HFFc6 (cell line): ENCODE measurements around the gene IGSF6. TPM values are rescaled to one million over a fixed set of nuclear protein-coding genes. Genes with fewer than 3 reads are reported as not detected.
A peak's percentile ranks its signal among the peaks of the same experiment; 100 is the strongest.

Experiments
- DNase-seq: peaks from one replicate; pipeline ENCODE4 v3.0.0-alpha.2; 2018
- H3K27ac Mint-ChIP-seq: 2 replicates; pipeline ENCODE4 v1.8.0; 2020; ENCODE audit warnings: mild to moderate bottlenecking, mixed read lengths
- H3K27me3 Mint-ChIP-seq: 2 replicates; pipeline ENCODE4 v1.8.0; 2021; ENCODE audit warnings: mild to moderate bottlenecking, moderate library complexity, mixed read lengths; ENCODE audit not compliant: insufficient read depth
- H3K36me3 Mint-ChIP-seq: 2 replicates; pipeline ENCODE4 v1.8.0; 2021; ENCODE audit warnings: low read depth, mixed read lengths
- H3K4me1 Mint-ChIP-seq: 2 replicates; pipeline ENCODE4 v1.8.0; 2020; ENCODE audit warnings: low read depth, mixed read lengths
- H3K4me3 Mint-ChIP-seq: 2 replicates; pipeline ENCODE4 v1.8.0; 2020; ENCODE audit warnings: mild to moderate bottlenecking, moderate library complexity, mixed read lengths
- H3K9me3 Mint-ChIP-seq: 2 replicates; pipeline ENCODE4 v1.8.0; 2020; ENCODE audit warnings: mild to moderate bottlenecking, mixed read lengths
- CTCF ChIP-seq: fragments of 200-600 bp; sonication (generic); IDR thresholded peaks from 2 replicates; pipeline ENCODE4 v1.5.0; 2021; ENCODE audit warnings: antibody characterized with exemption, mild to moderate bottlenecking
- total RNA-seq, 6 experiments: library from RNA; stranded (reverse); fragmentation: NEBNext Ultra II Directional; extraction: Animal tissue kit (Norgen Biotek cat#: 25700); gene quantifications; 2 replicates in 1 of 6; 3 replicates in 5 of 6; pipeline ENCODE4 v1.2.3, GENCODE V29; 2021

The IGSF6 gene
- total RNA-seq, 6 experiments from 2014 or later = not detected

GRCh38 chr16:21645261-21645721, 7.1 kb downstream of the IGSF6 start:
- Mint-ChIP-seq H3K9me3 (no peaks in the 10 kb centered on the region), H3K27me3 (no peaks in the 10 kb centered on the region; the same call in 1 of the 2 replicates), H3K4me1 (peaks cover 33% of the 10 kb centered on the region), H3K4me3 (peak overlapping the region; percentile 40; the same call in 1 of the 2 replicates), H3K36me3 (no peaks in the 10 kb centered on the region; the same call in 1 of the 2 replicates), H3K27ac (peak overlapping the region; percentile 40; the same call in 1 of the 2 replicates)
- DNase-seq = no peak
- TF ChIP-seq CTCF = no peak

GRCh38 chr16:21644674-21645073, 7.7 kb downstream of the IGSF6 start:
- H3K4me1 Mint-ChIP-seq = peaks cover 33% of the 10 kb centered on the region
- H3K9me3 Mint-ChIP-seq = no peaks in the 10 kb centered on the region
- H3K27me3 Mint-ChIP-seq = no peaks in the 10 kb centered on the region; the same call in 1 of the 2 replicates
- H3K36me3 Mint-ChIP-seq = no peaks in the 10 kb centered on the region; the same call in 1 of the 2 replicates
- no peak for DNase-seq
- no peak for TF ChIP-seq CTCF
- no peak overlapping the region for H3K4me3 Mint-ChIP-seq
- H3K27ac Mint-ChIP-seq = 0 out of 2 replicates have a peak overlapping the region, but pooled peaks have one; percentile 11

GRCh38 chr16:21643785-21644184, 8.6 kb downstream of the IGSF6 start:
- Mint-ChIP-seq H3K27ac (no peak overlapping the region), H3K36me3 (no peaks in the 10 kb centered on the region; the same call in 1 of the 2 replicates)
- TF ChIP-seq CTCF = no peak

GRCh38 chr16:21642861-21643260, 9.5 kb downstream of the IGSF6 start:
- no peak for TF ChIP-seq CTCF
- Mint-ChIP-seq H3K4me3 (no peak overlapping the region), H3K36me3 (no peaks in the 10 kb centered on the region; the same call in 1 of the 2 replicates), H3K4me1 (peaks cover 50% of the 10 kb centered on the region), H3K9me3 (no peaks in the 10 kb centered on the region), H3K27me3 (no peaks in the 10 kb centered on the region; the same call in 1 of the 2 replicates), H3K27ac (no peak overlapping the region)
- no peak for DNase-seq

More at GRCh38 chr16:21643785-21644184, 8.6 kb downstream of the IGSF6 start:
- H3K27me3 Mint-ChIP-seq = no peaks in the 10 kb centered on the region; the same call in 1 of the 2 replicates
- peaks cover 41% of the 10 kb centered on the region for H3K4me1 Mint-ChIP-seq
- H3K4me3 Mint-ChIP-seq = no peak overlapping the region
- no peaks in the 10 kb centered on the region for H3K9me3 Mint-ChIP-seq
- DNase-seq = no peak

GRCh38 chr16:21641916-21642315, 10.5 kb downstream of the IGSF6 start:
- Mint-ChIP-seq H3K4me3 (peak overlapping the region; percentile 41; the same call in 1 of the 2 replicates), H3K27me3 (no peaks in the 10 kb centered on the region; the same call in 1 of the 2 replicates), H3K9me3 (no peaks in the 10 kb centered on the region), H3K27ac (peak overlapping the region; percentile 42), H3K36me3 (peaks cover under 1% of the 10 kb centered on the region; the same call in 1 of the 2 replicates), H3K4me1 (peaks cover 52% of the 10 kb centered on the region)
- no peak for DNase-seq
- TF ChIP-seq CTCF = no peak
